ENCODE results near the gene ALOXE3.

Gene ALOXE3

GRCh38 chr17:8117980-8118768, at the start of gene ALOXE3:
TSS of gene ALOXE3 (minus strand) at chr17:8118514. CDS start at chr17:8117990, 524 bp downstream.
- DNase-seq (ENCODE audit: low spot score), result no peak

GRCh38 chr17:8167526-8167925, 49.2 kb upstream of the ALOXE3 start:
- no peak for DNase-seq (ENCODE audit: low spot score)

GRCh38 chr17:8166731-8167130, 48.4 kb upstream of the ALOXE3 start:
- no peak for DNase-seq (ENCODE audit: low spot score)

- no peak for DNase-seq (ENCODE audit: low spot score)
Measured at GRCh38 chr17:8164815-8165131, 46.5 kb upstream of the ALOXE3 start.

GRCh38 chr17:8163978-8164814, 45.9 kb upstream of the ALOXE3 start:
- DNase-seq (ENCODE audit: low spot score), result no peak

- DNase-seq (ENCODE audit: low spot score), result no peak
Measured at GRCh38 chr17:8162997-8163977, 45.0 kb upstream of the ALOXE3 start.

GRCh38 chr17:8162233-8162996, 44.1 kb upstream of the ALOXE3 start, which contains the start of gene VAMP2:
TSS of gene VAMP2 (minus strand) at chr17:8162948. CDS start at chr17:8162879, 69 bp downstream.
- DNase-seq (ENCODE audit: low spot score), result peak; percentile 81

GRCh38 chr17:8161289-8162232, 43.2 kb upstream of the ALOXE3 start:
- no peak for DNase-seq (ENCODE audit: low spot score)

GRCh38 chr17:8160741-8161221, 42.5 kb upstream of the ALOXE3 start:
- DNase-seq (ENCODE audit: low spot score), result no peak

GRCh38 chr17:8160224-8160577, 41.9 kb upstream of the ALOXE3 start:
- DNase-seq (ENCODE audit: low spot score), result no peak

GRCh38 chr17:8159459-8160223, 41.3 kb upstream of the ALOXE3 start:
- no peak for DNase-seq (ENCODE audit: low spot score)

GRCh38 chr17:8159032-8159400, 40.7 kb upstream of the ALOXE3 start:
- DNase-seq (ENCODE audit: low spot score), result no peak

- DNase-seq (ENCODE audit: low spot score), result peak; percentile 88
Measured at GRCh38 chr17:8158267-8159031, 40.1 kb upstream of the ALOXE3 start.

- peak; percentile 99 for DNase-seq (ENCODE audit: low spot score)
Measured at GRCh38 chr17:8156246-8156992, 38.1 kb upstream of the ALOXE3 start.

- no peak for DNase-seq (ENCODE audit: low spot score)
Measured at GRCh38 chr17:8155996-8156245, 37.6 kb upstream of the ALOXE3 start.

GRCh38 chr17:8155231-8155995, 37.1 kb upstream of the ALOXE3 start:
- DNase-seq (ENCODE audit: low spot score), result no peak

- no peak for DNase-seq (ENCODE audit: low spot score)
Measured at GRCh38 chr17:8154608-8155155, 36.4 kb upstream of the ALOXE3 start.
